ENCODE measurements around the gene ZNF14. TPM values are rescaled to one million over a fixed set of nuclear protein-coding genes. Genes with fewer than 3 reads are reported as not detected.
"Not testable (repeated sequence)": the region's sequence is repeated elsewhere in the genome, so short reads cannot be mapped to it uniquely, and the experiment has no call there.

Gene ZNF14
- polyA plus RNA-seq, 4 donors = 1.1 to 9.1 (median 2.0) TPM

DNA sequence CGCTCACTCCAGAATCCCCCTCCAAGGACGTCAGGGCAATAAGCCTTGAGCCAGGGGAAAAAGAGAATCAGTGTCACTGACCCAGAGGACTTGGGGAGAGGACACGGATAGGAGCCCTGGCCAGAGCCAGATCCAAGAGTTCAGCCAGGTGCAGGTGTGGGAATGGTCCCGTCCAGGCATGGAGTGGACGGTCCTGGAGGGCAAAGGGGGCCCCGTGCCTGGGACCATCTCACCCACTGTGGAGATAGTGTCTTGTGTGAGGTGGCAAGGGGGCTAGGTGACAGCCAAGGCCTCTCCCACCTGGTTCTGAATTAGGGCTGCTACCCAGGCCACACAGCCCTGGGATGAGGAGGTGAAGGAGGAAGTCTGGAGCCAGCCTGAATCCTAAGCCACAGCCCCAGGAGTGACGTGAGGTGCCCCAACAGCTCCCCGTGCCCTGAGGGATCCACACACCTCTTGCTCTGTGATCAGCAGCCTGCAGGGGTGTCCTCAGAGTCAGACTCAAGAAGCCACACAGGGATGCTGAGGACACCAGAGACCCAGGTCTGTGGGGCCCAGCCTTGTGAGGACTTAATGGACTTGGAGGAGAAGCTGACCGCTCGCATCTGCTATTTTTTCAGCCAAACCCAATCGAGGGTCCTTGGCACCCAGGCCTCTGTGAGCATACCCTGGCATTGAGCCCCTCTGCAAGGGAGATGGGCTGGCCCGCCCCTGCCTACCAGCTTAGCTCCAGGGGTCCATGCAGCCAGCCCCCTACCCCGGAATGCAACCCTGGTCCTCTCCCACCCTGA, 16.4 kb upstream of the ZNF14 start:
- Histone ChIP-seq H3K9me3 (ENCODE audit: control insufficient read depth in 2 of 2, insufficient read depth in 1 of 2, low read depth in 1 of 2, low read length in 1 of 2) (peaks cover 3% of the 10 kb centered on the region in 2 donors), H3K4me3 (ENCODE audit: low read depth in 1 of 3, low read length in 3 of 3) (no peak overlapping the region), H3K36me3 (ENCODE audit: control insufficient read depth in 3 of 3, insufficient read depth in 2 of 3, low read depth in 1 of 3, low read length in 3 of 3) (no peaks in the 10 kb centered on the region), H3K4me1 (ENCODE audit: control insufficient read depth in 3 of 3, insufficient read depth in 2 of 3, low read depth in 1 of 3, low read length in 2 of 3) (no peaks in the 10 kb centered on the region), H3K27me3 (ENCODE audit: control insufficient read depth in 3 of 3, insufficient read depth in 3 of 3, low read length in 3 of 3) (no peaks in the 10 kb centered on the region), H3K27ac (ENCODE audit: low read depth in 1 of 3, low read length in 2 of 3) (no peak overlapping the region)
- FAIRE-seq = no peak
- 84 to 89% (median 88%) methylated on average over 13 of the region's 13 CpGs for WGBS, 3 donors
- DNase-seq = no peak

DNA sequence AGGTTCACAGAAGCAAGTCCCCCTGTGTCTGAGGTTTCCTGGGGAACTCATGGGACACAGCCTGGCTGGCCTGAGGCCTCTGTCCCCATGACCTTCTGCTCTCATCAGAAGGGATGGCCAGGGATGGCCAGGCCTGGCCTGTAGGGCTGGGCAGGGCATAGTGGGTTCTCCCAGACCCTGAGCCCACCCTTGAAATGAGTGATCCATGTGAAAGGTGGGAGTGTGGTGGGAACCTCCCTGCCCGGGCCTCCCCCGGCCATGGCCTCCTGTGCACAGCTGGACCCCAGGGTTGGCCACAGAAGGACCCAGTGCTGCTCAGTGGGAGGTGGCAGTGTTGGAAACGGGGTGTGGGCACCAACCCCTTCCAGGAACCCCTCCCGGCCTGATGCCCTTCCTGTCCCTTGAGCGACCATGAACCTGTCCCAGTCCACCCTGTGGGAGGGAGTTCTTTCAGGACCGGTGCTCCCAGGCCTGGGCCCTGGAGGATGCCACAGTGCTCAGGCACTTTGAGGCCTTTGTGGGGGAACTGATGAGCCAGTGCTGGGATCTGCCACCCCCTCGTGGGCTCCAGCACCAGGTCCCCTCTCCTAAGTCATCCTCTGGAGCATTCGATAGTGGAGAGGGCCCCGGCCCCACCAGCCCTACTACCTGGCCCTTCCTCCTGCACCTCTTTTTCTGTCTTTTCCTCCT, 15.5 kb upstream of the ZNF14 start:
- H3K4me3 ChIP-seq (ENCODE audit: low read depth in 1 of 3, low read length in 3 of 3) = no peak overlapping the region
- H3K27ac ChIP-seq (ENCODE audit: low read depth in 1 of 3, low read length in 2 of 3) = no peak overlapping the region
- H3K36me3 ChIP-seq (ENCODE audit: control insufficient read depth in 3 of 3, insufficient read depth in 2 of 3, low read depth in 1 of 3, low read length in 3 of 3) = no peaks in the 10 kb centered on the region
- H3K9me3 ChIP-seq (ENCODE audit: control insufficient read depth in 2 of 2, insufficient read depth in 1 of 2, low read depth in 1 of 2, low read length in 1 of 2) = no peaks in the 10 kb centered on the region
- 74 to 83% (median 77%) methylated on average over 9 of the region's 9 CpGs for WGBS, 3 donors
- FAIRE-seq (no peak), DNase-seq (no peak)
- H3K4me1 ChIP-seq (ENCODE audit: control insufficient read depth in 3 of 3, insufficient read depth in 2 of 3, low read depth in 1 of 3, low read length in 2 of 3) = no peaks in the 10 kb centered on the region
- no peaks in the 10 kb centered on the region for H3K27me3 ChIP-seq (ENCODE audit: control insufficient read depth in 3 of 3, insufficient read depth in 3 of 3, low read length in 3 of 3)

DNA sequence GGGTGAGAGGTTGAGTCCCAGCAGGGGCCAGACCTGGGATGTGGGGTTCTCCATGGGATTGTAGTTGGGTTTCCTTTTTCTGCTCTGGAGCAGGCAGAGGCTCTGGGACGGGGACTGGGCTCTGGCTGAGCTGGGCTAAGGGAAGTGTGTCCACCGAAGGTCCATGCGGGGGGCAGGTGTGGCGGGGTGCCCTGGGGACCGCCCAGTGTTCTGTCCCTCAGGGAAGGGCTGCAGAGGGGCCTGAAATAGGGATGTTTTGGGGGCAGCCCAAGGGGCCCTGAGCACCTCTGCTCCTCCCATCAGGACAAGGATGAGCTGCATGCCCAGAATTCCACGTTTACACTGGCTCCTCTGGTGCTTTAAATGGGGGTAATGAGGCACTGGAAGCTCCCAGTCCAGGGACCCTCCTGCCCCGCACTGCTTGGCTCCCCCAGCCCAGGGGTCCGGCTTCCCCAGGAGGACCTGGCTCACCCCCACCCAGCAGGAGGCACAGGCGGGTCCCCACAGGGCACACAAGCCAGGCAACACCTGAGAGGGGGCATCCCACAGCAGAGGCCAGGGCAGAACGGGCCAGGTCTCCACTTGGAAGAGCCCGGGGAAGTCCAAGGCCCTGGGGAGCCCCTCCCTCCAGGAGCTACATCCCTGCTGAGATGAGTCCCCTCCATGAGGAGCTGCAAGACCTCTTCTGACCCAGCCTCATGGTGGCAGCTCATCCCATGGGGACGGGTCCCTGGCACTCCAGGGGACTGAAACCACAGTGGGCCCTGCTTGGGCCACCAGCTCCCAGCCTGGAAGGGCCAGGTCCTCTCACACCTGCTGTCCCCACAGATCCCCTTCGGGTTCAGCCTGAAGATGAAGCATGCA, 14.7 kb upstream of the ZNF14 start:
- Histone ChIP-seq H3K9me3 (ENCODE audit: control insufficient read depth in 2 of 2, insufficient read depth in 1 of 2, low read depth in 1 of 2, low read length in 1 of 2) (no peaks in the 10 kb centered on the region), H3K4me1 (ENCODE audit: control insufficient read depth in 3 of 3, insufficient read depth in 2 of 3, low read depth in 1 of 3, low read length in 2 of 3) (no peaks in the 10 kb centered on the region), H3K36me3 (ENCODE audit: control insufficient read depth in 3 of 3, insufficient read depth in 2 of 3, low read depth in 1 of 3, low read length in 3 of 3) (no peaks in the 10 kb centered on the region), H3K27ac (ENCODE audit: low read depth in 1 of 3, low read length in 2 of 3) (no peak overlapping the region), H3K27me3 (ENCODE audit: control insufficient read depth in 3 of 3, insufficient read depth in 3 of 3, low read length in 3 of 3) (no peaks in the 10 kb centered on the region), H3K4me3 (ENCODE audit: low read depth in 1 of 3, low read length in 3 of 3) (no peak overlapping the region)
- WGBS, 3 donors = 82 to 86% (median 84%) methylated on average over 12 to 13 of the region's 13 CpGs
- no peak for FAIRE-seq
- no peak for DNase-seq

DNA sequence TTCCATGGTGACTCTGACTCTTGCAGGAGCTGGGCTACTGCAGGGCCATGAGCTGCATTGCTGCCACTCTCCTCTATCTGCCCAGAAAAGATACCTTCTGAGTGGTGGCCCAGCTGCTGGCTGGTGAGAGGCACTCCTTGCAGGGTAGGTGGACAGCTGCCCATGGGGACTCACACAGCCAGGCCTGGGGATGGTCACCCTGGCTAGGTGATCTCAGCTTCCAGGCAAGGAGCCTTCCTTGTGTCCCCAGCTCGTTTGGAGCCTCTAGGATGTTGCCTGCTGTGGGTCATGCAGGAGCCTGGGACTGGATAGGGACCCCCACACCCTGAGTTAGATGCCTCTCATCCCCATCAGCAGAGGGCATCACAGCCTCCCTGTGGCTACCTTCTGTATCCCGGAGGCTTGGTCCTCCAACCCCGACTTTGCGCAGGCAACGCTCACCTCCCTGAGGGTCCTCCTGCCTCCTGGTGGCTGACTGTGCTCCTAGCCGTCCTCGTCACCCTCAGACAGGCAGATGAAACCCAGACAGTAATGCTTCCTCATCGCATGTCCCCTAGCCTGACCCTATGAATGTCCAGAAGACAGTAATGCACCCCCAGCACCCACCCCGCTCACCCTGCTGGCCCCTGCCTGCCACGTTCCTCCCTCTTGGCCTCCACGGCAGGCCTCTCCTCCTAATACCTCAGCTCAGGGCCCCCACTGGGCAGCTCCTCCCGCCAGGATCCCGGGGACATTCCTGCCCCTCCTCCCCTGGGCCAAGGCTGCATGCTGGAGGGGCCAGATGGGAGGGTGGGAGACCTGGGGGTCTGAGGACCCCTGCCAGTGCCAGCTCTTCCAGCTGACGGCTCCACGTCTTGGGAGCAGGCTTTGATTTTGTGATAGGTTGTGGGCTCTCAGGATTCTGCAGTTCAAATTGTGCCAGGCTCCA, 13.6 kb upstream of the ZNF14 start:
- Histone ChIP-seq H3K9me3 (ENCODE audit: control insufficient read depth in 2 of 2, insufficient read depth in 1 of 2, low read depth in 1 of 2, low read length in 1 of 2) (no peaks in the 10 kb centered on the region), H3K4me1 (ENCODE audit: control insufficient read depth in 3 of 3, insufficient read depth in 2 of 3, low read depth in 1 of 3, low read length in 2 of 3) (no peaks in the 10 kb centered on the region), H3K36me3 (ENCODE audit: control insufficient read depth in 3 of 3, insufficient read depth in 2 of 3, low read depth in 1 of 3, low read length in 3 of 3) (no peaks in the 10 kb centered on the region), H3K4me3 (ENCODE audit: low read depth in 1 of 3, low read length in 3 of 3) (no peak overlapping the region), H3K27me3 (ENCODE audit: control insufficient read depth in 3 of 3, insufficient read depth in 3 of 3, low read length in 3 of 3) (no peaks in the 10 kb centered on the region), H3K27ac (ENCODE audit: low read depth in 1 of 3, low read length in 2 of 3) (no peak overlapping the region)
- WGBS, 3 donors = 60 to 66% (median 63%) methylated on average over 15 of the region's 15 CpGs
- FAIRE-seq (no peak), DNase-seq (no peak)

DNA sequence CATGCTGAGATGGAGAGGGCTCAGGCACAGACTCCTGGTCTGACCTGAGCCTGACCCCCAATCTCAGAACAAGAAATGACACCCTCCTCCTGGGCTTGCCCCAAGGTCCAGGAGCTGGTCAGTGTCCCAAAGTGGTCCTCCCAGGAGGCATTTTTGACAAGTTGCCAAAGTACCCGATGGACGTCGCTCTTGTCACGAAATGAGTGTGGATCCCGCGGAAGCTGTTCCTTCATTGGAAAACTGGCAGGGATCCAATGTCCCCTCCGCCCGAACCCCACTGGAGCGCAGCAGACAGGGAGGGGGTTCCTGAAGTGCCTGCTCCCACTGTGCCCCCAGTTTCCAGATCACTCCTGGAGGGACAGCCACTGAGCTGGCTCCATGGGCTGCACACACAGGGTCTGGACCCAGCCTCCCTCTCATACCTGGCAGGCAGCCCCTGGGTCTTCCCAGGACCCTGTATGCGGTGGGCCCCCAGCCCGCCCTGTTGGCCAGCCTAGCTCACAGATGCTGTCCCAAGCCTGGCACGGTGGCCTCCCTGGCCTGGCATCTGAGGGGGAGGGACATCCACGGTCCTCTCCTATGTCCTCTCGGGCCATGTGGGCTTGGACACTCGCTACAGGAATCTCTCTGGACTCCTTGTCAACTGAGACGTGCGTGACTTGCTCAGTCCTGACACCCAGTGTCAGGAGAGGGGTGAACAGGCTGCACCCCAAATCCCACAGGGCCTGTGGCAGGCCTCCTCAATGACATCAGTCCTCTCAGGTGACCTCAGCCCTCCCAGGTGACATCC, 12.8 kb upstream of the ZNF14 start:
- Histone ChIP-seq H3K9me3 (ENCODE audit: control insufficient read depth in 2 of 2, insufficient read depth in 1 of 2, low read depth in 1 of 2, low read length in 1 of 2) (no peaks in the 10 kb centered on the region), H3K36me3 (ENCODE audit: control insufficient read depth in 3 of 3, insufficient read depth in 2 of 3, low read depth in 1 of 3, low read length in 3 of 3) (no peaks in the 10 kb centered on the region), H3K4me3 (ENCODE audit: low read depth in 1 of 3, low read length in 3 of 3) (no peak overlapping the region), H3K27me3 (ENCODE audit: control insufficient read depth in 3 of 3, insufficient read depth in 3 of 3, low read length in 3 of 3) (no peaks in the 10 kb centered on the region), H3K27ac (ENCODE audit: low read depth in 1 of 3, low read length in 2 of 3) (no peak overlapping the region), H3K4me1 (ENCODE audit: control insufficient read depth in 3 of 3, insufficient read depth in 2 of 3, low read depth in 1 of 3, low read length in 2 of 3) (no peaks in the 10 kb centered on the region)
- DNase-seq (no peak), FAIRE-seq (no peak)
- WGBS, 3 donors = 78 to 85% (median 85%) methylated on average over 16 to 17 of the region's 17 CpGs

DNA sequence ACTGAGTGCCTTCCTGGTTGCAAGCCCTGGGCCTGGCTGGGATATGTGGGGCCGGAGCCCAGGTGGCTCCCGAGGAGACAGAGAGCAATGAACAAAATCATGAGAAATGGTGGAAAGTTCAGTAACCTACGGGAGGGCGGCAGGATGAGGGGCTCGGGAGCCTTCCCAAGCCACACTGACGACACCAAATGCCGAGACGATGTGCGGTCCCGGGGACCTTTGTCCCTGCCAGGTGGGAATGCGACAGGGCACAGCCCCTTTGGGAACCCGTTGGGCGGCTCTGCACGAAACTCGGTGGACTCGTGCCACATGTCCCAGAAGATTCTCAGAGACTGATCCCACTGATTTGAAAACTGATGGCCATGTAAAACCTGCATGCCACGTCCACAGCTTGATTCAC, 11.7 kb upstream of the ZNF14 start:
- Histone ChIP-seq H3K4me1 (ENCODE audit: control insufficient read depth in 3 of 3, insufficient read depth in 2 of 3, low read depth in 1 of 3, low read length in 2 of 3) (no peaks in the 10 kb centered on the region), H3K27ac (ENCODE audit: low read depth in 1 of 3, low read length in 2 of 3) (no peak overlapping the region), H3K9me3 (ENCODE audit: control insufficient read depth in 2 of 2, insufficient read depth in 1 of 2, low read depth in 1 of 2, low read length in 1 of 2) (no peaks in the 10 kb centered on the region), H3K27me3 (ENCODE audit: control insufficient read depth in 3 of 3, insufficient read depth in 3 of 3, low read length in 3 of 3) (no peaks in the 10 kb centered on the region), H3K36me3 (ENCODE audit: control insufficient read depth in 3 of 3, insufficient read depth in 2 of 3, low read depth in 1 of 3, low read length in 3 of 3) (no peaks in the 10 kb centered on the region), H3K4me3 (ENCODE audit: low read depth in 1 of 3, low read length in 3 of 3) (no peak overlapping the region)
- 90 to 93% (median 90%) methylated on average over 17 of the region's 17 CpGs for WGBS, 3 donors
- DNase-seq (no peak), FAIRE-seq (no peak)

DNA sequence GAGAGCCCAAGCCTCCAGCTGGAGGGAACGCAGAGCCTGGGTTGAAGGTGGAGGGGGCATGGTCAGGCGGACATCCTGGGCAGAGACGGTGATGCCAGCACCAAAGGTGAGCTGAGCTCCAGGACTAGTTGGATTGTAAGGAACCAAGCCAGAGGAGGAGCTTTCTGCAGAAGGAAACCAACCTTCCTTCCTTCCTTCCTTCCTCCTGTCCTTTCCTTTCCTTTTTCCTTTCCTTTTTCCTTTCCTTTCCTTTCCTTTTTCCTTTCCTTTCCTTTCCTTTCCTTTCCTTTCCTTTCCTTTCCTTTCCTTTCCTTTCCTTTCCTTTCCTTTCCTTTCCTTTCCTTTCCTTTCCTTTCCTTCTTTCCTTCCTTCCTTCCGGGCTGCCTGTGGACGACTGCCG, 11.0 kb upstream of the ZNF14 start:
- not testable (repeated sequence) for H3K4me3 ChIP-seq (ENCODE audit: low read depth in 1 of 3, low read length in 3 of 3); H3K4me1 ChIP-seq (ENCODE audit: control insufficient read depth in 3 of 3, insufficient read depth in 2 of 3, low read depth in 1 of 3, low read length in 2 of 3); FAIRE-seq; H3K9me3 ChIP-seq (ENCODE audit: control insufficient read depth in 2 of 2, insufficient read depth in 1 of 2, low read depth in 1 of 2, low read length in 1 of 2); H3K27me3 ChIP-seq (ENCODE audit: control insufficient read depth in 3 of 3, insufficient read depth in 3 of 3, low read length in 3 of 3); H3K36me3 ChIP-seq (ENCODE audit: control insufficient read depth in 3 of 3, insufficient read depth in 2 of 3, low read depth in 1 of 3, low read length in 3 of 3); H3K27ac ChIP-seq (ENCODE audit: low read depth in 1 of 3, low read length in 2 of 3); DNase-seq
- 83 to 88% (median 86%) methylated on average over 6 of the region's 6 CpGs for WGBS, 3 donors
